NAMALWA (cell line): ENCODE measurements around the gene UQCRC2.
"Not testable (repeated sequence)": the region's sequence is repeated elsewhere in the genome, so short reads cannot be mapped to it uniquely, and the experiment has no call there.

Experiments used
- DNase-seq: peaks from one replicate; pipeline ENCODE4 v3.0.0-alpha.2; 2015; ENCODE audit warnings: low spot score

UQCRC2 gene

DNA sequence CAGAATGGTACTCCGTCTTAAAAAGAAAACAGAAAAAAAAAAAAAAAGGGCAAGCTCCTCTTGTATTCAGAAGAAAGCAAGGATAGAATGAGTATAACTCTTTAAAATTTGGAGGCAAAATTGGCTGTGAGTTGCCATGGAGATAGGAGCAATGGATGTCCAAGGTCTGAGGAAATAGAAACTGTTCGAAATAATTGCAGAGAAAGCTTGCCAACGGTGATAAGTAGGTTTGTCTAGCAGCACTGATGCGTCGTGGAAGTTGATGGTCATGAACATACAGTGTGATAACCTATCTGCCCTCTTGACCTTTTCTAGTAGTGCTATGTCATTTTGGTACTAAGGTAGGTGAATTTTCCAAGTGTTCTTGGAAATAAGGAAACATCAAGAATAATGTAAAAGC is 57.7 kb downstream of the UQCRC2 start:
- no peak for DNase-seq

DNA sequence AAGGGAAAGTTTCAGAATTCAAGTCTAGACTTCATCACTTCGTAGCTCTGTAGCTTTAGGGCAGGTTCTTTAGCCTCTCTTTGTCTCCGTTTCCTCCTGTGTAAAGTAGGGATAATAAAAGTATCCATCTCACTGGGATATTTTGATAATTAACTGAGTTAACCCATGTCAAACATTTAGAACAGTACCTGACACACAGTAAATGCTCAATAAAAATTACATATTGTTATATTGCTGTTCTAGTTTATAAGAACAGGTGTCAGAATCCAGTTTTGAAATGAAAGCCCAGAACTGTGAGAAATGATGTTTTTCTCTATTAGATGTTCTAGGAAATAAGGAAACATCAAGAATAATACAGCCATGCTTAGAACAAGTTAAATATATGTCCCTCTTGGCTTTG is 59.1 kb downstream of the UQCRC2 start:
- DNase-seq: no peak

DNA sequence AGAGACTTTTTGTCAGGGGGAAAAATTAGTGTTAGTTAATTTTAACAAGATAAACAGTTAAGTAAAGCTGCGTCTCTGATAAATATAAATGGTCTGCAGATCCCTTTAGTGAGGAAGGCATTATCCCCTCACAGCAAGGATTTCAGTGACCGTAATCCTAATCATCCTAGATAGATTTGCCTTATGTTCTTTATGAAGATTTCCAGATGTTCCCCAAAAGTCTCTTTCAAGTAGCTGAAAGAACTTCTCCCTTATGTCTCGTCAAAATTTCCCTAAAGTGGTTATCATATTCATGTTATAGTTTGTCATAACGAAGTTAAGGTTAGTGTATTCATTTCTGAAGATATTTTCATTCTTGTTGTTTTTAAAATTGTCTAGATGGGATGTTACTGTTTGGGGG is 60.3 kb downstream of the UQCRC2 start:
- no peak for DNase-seq

DNA sequence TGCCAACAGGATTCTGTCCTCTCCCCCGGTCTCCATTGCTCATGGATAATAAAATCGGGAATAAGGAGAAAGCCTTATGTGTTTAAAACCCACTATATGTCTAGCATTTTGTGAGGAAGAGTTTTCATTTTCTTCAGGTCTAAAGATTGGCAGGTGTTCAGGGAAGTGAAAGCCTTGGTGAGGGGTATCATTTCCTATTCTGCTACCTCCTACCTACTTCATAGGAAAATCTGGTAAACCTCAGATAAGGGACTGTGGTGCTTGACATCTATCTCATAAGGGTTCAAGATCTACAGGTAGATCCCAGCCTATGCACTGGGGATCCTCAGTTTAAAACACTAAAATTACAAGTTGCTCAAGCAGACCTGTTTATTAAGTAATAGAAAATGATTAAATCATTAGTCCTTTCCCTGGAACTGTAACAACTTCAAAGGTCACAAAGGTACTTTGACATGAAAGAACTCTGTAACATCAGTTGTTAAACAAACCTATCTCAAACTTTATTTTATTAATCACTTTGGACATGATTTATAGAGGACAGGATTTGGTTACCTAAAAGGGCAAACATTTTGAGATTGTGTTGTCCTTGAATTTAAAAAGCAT is 61.2 kb downstream of the UQCRC2 start:
- DNase-seq: no peak

DNA sequence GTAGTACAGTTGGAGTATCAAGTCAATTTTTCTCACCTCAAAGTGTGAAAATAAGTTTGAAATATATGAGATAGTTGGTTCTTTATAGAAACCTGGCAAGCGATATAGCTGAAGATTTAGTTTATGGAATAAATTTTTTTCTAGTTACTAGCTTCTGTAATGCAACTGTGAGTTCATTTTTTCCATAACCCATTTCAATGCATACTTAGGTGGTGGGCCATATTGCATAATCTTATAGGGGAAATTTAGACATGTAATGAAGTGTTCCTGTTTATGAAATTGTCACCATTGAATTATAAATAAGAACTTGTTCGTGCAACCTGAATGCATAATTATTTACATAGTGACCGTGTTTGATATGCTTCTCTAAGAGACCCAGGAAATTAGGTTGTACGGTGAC is 63.8 kb downstream of the UQCRC2 start:
- no peak for DNase-seq

DNA sequence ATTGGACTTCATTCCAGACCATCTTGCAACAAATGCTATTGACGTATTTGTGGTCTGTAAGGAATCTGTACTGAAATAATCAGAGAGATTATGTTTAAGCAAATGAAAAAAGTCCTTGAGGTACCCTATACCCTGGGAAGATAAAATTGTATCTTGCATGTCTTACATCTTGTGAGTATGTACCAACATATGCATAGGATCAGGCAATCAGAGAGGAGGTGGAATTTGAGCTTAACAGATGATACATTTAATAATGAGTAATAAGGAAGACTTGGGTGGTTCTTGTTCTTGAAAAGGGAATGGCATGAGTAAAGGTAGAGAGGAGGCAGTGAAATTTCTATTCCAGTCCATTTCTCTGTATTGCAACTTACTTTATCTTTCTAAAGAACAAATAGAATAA is 65.4 kb downstream of the UQCRC2 start:
- DNase-seq: no peak

DNA sequence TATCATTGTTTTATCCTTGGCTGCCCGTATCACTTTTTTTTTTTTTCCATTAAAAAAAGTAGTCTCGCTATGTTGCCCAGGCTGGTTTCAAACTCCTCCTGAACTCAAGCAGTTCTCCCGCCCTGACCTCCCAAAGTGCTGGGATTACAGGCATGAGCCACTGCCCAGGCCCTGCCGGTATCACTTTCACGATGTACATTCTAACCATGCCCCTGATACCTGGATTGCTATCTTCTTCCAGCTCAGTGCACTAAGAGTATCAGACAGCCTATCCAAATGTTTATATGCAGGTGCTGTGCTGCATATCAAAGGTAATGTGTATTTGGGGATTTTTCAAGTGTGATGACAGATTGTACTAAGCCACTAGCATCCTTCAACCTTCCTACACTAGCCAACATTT is 69.0 kb downstream of the UQCRC2 start:
- DNase-seq: no peak

DNA sequence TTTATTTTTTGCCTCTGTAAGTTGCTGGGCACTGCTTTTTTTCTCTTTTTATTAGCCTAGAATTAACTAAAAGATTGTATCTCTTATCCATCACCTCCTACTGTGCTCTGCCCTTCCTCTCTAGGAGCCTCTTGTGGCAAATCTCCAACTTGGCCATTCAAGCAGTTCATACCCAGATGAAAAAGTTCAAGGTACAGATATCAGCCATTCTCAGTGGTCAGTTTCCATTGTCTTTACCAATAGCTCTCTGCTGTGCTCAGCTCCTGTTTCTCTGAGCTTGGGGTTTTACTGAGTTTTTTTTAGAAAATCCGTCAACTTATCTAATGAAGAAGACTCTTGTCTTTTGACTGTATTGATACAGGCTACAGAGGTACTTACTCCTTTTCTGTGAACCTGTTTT is 70.3 kb downstream of the UQCRC2 start:
- DNase-seq: no peak

DNA sequence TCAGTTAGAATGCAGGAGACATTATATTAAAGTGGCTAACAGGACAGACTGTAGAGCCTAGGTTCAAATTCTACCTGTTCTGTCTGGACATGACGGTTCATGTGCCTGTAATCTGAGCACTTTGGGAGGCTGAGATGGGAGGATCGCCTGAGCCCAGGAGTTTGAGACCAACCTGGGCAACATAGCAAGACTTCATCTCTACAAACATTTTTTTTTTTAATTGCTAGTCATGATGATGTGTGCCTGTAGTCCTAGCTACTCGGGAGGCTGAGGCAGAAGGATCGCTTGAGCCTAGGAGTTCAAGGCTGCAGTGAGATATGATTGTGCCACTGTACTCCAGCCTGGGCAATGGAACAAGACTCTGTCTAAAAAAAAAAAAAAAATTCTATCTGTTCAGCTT is 71.6 kb downstream of the UQCRC2 start:
- not testable (repeated sequence) for DNase-seq

DNA sequence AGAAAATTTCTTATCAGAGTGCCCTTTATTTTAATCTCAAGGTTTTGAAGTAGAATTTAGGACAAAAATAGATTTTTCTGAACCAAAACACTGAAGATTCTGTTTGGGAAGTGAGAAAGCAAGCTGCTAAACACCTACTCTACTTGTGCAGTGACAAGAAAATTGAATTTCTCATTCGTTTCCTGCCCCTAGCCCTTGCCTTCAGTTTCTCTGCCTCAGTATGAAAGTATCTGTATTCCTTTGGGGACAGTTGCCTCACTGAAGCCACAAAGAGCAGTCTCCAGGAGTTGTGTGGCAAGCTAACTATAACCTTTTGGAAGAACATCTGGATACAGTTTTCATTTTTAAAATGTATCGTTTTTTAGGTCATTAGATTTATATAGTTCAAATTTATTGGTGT is 74.5 kb downstream of the UQCRC2 start:
- DNase-seq: no peak

DNA sequence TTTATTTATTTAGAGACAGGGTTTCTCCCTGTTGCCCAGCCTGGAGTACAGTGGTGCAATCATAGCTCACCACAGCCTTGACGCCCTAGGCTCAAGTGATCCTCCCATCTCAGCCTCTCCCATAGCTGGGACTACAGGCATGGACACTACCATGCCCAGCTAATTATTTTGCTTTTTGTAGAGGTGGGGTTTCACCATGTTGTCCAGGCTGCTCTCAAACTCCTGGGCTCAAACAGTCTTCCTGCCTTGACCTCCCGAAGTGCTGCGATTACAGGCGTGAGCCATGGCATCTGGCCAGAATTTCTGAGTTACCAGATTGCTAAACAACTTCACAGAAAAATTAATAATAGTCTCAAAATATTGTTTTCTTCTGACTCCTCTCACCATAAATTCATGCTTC is 76.5 kb downstream of the UQCRC2 start:
- no peak for DNase-seq

DNA sequence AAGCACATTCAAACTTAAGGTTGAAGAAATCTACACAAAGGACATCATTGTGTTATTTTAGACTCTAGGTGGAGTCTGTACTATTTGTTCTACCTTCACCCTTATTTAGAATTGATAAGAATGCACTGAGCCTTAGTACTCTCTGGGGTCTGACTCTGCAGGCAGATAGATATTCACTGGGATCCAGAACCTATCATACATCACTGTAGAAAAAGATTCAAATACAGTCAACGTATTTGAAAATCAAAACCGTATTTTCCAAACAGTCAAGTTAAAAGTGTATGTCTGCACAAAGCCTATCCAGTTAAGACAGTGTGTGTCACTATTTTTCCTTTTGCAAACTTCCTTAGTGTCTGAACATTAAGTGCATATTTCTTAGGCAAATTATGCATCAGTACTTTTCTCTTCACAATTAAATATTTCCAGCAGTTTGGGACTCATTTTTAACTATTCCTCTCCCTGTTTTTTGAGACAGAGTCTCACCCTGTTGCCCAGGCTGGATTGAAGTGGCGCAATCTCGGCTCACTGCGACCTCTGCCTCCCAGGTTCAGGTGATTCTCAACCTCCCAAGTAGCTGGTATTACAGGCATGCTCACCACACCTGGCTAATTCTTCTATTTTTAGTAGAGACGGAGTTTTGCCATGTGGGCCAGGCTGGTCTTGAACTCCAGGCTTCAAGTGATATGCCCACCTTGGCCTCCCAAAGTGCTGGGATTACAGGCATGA is 77.1 kb downstream of the UQCRC2 start:
- DNase-seq: no peak

DNA sequence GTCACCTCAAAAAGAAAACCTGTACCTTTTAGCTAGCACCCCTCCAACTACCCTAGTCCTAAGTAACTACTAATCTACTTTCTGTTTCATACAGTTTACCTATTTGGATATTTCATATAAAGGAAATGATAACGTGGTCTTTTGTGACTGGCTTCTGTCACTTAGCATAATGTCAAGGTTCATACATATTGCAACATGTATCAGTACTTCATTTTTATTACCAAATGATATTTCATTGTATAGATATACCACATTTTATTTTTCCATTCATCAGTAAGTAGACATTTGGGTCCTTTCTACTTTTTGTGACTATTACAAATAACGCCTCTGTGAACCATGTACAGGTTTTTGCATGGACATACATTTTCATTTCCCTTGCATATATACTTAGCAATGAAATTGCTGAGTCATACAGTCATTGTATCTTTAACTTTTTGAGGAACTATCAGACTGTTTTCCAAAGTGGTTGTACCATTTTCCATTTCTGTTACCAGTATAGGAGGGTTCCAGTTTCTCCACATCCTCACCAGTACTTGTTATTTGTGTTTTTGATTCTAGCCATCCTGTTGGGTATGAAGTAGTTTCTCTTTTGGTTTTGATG is 78.4 kb downstream of the UQCRC2 start:
- no peak for DNase-seq
